HG03469 (cell line): ENCODE measurements around the gene HMGN3.
"Not testable (repeated sequence)": the region's sequence is repeated elsewhere in the genome, so short reads cannot be mapped to it uniquely, and the experiment has no call there.

ENCODE experiments used
- ATAC-seq: cut with Tn5 transposase; IDR thresholded peaks from one replicate; pipeline ENCODE4 v1.9.1; 2021; ENCODE audit warnings: mild to moderate bottlenecking, moderate library complexity, moderate number of reproducible peaks; ENCODE audit not compliant: unreplicated experiment

The HMGN3 gene

GRCh38 chr6:79234150-79235022 lies at the start of gene HMGN3:
HMGN3 (minus strand) TSS chr6:79234682.
- peak; percentile 91 for ATAC-seq

- no peak for ATAC-seq
Measured at GRCh38 chr6:79280756-79281155, 46.3 kb upstream of the HMGN3 start.

- ATAC-seq: no peak
Measured at GRCh38 chr6:79277109-79277508, 42.6 kb upstream of the HMGN3 start.

DNA sequence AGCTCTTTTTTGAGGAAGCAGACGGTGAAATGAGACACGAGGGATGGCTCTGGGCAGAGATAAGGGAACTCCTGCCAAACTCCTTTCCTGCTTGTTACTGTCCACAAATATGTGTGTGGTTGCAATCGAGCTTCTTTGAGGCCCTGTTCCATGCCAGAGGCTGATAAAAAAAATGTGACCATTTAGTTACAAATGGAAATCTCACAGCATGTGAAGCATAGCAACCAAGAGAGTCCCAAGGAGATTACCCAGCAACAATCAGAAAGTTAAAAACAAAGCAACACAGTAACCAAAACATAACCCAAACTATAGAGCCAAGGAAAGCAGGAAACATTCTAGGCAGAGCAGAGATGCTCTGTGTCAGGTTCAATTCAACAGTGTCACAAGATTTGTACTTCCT lies 35.4 kb upstream of the HMGN3 start:
- no peak for ATAC-seq

GRCh38 chr6:79267128-79267527 lies 32.6 kb upstream of the HMGN3 start:
- ATAC-seq: no peak

- no peak for ATAC-seq
Measured at GRCh38 chr6:79266051-79266450, 31.6 kb upstream of the HMGN3 start.

DNA sequence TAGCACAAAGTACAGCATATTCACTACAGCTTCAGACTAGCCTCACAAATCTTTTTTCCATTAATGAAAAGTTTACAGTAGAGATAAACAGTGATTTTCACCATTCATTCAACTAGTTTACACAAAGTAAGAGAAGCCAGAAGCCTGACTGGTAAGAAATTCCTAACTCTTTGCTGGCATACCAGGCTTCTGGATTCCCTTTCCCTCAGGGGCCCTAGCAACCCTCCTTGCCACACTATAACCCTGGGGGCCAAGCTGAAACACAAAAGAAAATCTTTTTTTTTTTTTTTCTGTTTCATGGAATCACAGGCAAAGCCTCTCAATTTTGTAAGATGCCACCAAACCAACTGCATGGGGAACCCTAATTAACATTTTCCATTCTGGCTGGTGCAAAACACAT lies 28.9 kb upstream of the HMGN3 start:
- ATAC-seq: no peak

- no peak for ATAC-seq
Measured at GRCh38 chr6:79261666-79262065, 27.2 kb upstream of the HMGN3 start.

DNA sequence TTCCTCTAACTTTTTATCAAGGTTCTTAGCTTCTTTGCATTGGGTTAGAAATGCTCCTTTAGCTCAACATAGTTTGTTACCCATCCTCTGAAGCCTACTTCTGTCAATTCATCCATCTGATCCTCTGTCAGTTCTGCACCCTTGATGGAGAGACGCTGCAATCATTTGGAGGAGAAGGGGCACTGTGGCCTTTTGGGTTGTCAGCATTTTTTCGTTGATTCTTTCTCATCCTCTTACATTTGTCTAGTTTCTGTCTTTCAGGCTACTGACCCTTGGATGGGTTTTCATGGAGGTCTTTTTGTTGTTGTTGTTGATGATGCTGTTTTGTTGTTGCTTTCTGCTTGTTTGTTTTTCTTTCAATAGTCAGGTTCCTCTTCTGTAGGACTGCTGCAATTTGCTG lies 26.3 kb upstream of the HMGN3 start:
- no peak for ATAC-seq

DNA sequence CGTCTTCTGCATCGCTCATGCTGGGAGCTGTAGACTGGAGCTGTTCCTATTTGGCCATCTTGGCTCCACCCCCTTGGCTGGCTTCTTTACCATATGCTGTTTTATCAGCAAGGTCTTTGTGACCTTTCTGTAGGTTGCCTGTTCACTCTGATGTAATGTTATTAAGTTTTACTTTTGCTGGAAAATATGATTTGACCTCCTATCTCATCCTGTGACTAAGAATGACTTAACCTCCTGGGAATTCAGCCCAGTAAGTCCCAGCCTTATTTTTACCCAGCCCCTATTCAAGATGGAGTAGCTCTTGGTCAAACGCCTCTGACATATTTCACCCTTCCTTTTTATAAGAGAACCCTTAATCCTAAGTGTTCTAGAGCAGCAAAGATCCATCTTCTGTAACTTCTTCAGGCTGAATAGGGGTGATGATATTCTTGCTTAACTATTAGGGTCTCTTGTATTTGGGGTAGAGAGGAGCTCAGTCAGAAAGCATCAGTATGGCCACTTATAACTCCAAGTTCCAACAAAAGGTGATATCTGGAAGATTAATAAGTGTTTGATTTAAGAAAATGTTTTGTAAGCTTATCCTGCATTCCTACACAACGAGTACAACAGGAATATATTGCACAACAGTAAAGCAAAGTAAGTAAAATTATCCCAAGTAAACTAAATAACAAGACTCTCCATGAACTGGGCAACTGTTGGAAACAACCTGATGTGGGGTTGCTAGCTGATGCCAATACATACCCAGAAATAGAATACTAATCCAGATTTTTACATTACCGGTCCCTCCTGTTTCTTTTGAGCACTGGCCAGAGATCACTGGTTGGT lies 23.1 kb upstream of the HMGN3 start:
- no peak for ATAC-seq

- not testable (repeated sequence) for ATAC-seq
Measured at GRCh38 chr6:79256770-79257169, 22.3 kb upstream of the HMGN3 start.

DNA sequence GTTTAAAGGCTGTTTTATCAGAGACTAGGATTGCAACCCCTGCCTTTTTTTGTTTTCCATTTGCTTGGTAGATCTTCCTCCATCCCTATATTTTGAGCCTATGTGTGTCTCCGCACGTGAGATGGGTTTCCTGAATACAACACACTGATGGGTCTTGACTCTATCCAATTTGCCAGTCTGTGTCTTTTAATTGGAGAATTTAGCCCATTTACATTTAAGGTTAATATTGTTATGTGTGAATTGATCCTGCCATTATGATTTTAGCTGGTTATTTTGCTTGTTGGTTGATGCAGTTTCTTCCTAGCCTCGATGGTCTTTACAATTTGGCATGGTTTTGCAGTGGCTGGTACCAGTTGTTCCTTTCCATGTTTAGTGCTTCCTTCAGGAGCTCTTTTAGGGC lies 20.6 kb upstream of the HMGN3 start:
- not testable (repeated sequence) for ATAC-seq

DNA sequence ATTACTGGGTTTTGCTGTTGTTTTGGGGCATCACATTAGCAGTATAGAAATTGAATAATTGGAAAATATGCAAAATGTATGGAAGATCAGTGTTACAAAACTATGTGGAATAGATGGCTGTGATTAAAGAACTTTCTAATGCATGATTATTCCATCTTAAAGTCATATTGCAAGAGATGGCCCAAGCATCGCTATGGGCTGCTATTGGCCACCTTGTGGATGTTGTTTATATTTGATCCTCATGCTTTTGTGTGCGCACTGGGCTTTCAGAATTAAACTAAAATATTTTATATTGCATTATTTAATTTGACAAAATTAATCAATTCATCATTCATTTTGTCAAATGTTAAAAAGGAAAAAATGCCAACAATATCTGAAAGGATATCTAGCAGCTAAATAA lies 16.1 kb upstream of the HMGN3 start:
- no peak for ATAC-seq

GRCh38 chr6:79250107-79250514 lies 15.6 kb upstream of the HMGN3 start:
- ATAC-seq: peak; percentile 62

DNA sequence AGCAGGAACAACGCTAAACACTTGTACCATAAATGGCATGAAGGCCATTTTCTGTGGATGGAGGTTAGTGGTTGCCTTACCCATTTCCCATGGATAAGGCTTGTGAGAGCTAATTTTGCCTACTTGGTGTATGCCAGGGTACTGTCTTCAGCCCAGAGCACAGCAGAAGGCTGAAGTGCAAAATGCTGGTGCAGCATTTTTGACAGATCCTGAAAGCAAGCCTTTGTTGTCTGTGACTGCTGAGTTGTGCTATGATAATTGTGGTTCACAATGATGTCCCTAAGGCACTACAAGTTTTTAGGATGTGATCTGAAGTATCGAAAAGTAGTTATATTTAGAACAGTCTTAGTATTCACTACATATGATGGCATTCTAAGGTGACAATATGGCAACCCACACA lies 14.7 kb upstream of the HMGN3 start:
- no peak for ATAC-seq

- ATAC-seq: peak; percentile 81
Measured at GRCh38 chr6:79246891-79247290, 12.4 kb upstream of the HMGN3 start.

GRCh38 chr6:79241228-79241627 lies 6.7 kb upstream of the HMGN3 start:
- ATAC-seq: no peak

DNA sequence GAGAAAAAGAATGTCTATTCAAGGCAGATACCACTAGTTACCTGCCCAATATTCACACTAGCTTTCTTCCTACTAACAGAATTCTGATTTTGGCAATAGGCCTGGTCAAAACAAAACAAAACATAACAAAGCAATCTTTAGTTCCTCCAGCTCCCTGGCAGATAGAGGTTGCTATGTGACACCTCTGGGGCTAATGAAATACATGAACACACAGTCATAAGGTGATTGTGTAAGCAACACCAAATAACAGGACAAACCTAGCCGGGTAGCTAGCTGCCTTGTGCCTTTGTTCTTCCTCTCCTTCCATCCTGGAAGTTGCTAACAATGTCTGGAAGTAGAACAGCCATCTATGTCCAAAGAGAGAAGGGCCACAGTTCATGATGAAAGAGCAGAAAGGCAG lies 6.0 kb upstream of the HMGN3 start:
- ATAC-seq: no peak

- peak; percentile 62 for ATAC-seq
Measured at GRCh38 chr6:79239536-79240168, 5.2 kb upstream of the HMGN3 start.

DNA sequence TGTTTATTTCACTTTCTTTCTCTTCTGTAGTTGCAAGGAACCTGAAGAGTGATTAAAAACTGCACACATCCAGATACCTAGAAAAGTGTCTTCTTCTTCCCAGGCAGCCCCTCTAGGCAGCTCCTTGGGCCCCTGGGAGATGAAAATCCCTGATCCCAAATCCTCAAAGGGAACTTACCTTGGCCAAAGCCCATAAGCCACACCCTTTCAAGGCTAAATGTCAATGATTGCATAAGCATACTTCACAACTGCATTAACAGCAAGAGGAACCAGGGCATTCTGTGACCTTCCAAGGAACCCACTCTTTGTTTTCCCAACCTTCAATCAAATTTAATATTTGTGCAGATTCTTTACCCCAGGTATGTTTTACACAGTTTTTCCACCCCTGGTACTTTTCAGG lies 4.4 kb upstream of the HMGN3 start:
- no peak for ATAC-seq

- no peak for ATAC-seq
Measured at GRCh38 chr6:79236711-79237110, 2.2 kb upstream of the HMGN3 start.
